ENCODE data around the gene RLN3.
"Not testable (repeated sequence)": the region's sequence is repeated elsewhere in the genome, so short reads cannot be mapped to it uniquely, and the experiment has no call there.

Gene RLN3

GRCh38 chr19:14012378-14012915, 15.5 kb upstream of the RLN3 start:
- intact Hi-C loops (cut with DNase I): no loop called here
- DNase-seq: no peak

GRCh38 chr19:14015524-14016035, 12.4 kb upstream of the RLN3 start:
- intact Hi-C loops (cut with DNase I): no loop called here
- no peak for DNase-seq

- intact Hi-C loops (cut with DNase I): no loop called here
- peak in 1 of 10 donors; percentile 26 for DNase-seq
These were observed 8.8 kb upstream of the RLN3 start for GRCh38 chr19:14019100-14019499.

GRCh38 chr19:14019739-14020138, 8.2 kb upstream of the RLN3 start:
- peak in 1 of 10 donors; percentile 27 for DNase-seq
- intact Hi-C loops (cut with DNase I): not testable (repeated sequence)

- intact Hi-C loops (cut with DNase I): no loop called here
- peak in 1 of 10 donors; percentile 46 for DNase-seq
These were observed 6.5 kb upstream of the RLN3 start for GRCh38 chr19:14021474-14021873.

- intact Hi-C loops (cut with DNase I): no loop called here
- DNase-seq: no peak
These were observed 5.5 kb upstream of the RLN3 start for GRCh38 chr19:14022469-14022868.

GRCh38 chr19:14023404-14024235, 4.3 kb upstream of the RLN3 start:
- intact Hi-C loops (cut with DNase I): no loop called here
- DNase-seq: peak in 2 of 10 donors; percentile 44 to 70

- intact Hi-C loops (cut with DNase I): not testable (repeated sequence)
- peak in 1 of 10 donors; percentile 14 for DNase-seq
These were observed 1.2 kb upstream of the RLN3 start for GRCh38 chr19:14026652-14027192.

GRCh38 chr19:14028901-14029300, 953 bp downstream of the RLN3 start:
- intact Hi-C loops (cut with DNase I): no loop called here

GRCh38 chr19:14030997-14031718, 3.2 kb downstream of the RLN3 start:
- intact Hi-C loops (cut with DNase I): no loop called here
- peak in 1 of 10 donors; percentile 45 for DNase-seq

More at GRCh38 chr19:14028901-14029300, 953 bp downstream of the RLN3 start:
- DNase-seq: peak in 1 of 10 donors; percentile 44

- intact Hi-C loops (cut with DNase I): no loop called here
- DNase-seq: peak in 9 of 10 donors; percentile 34 to 91 (median 48)
These were observed 4.0 kb downstream of the RLN3 start, which contains the start of gene IL27RA for GRCh38 chr19:14031719-14032480. IL27RA (plus strand) TSS chr19:14031762; CDS start chr19:14031873, 111 bp downstream.

GRCh38 chr19:14033946-14034345, 6.0 kb downstream of the RLN3 start:
- DNase-seq: no peak
- intact Hi-C loops (cut with DNase I): no loop called here

GRCh38 chr19:14035159-14035558, 7.2 kb downstream of the RLN3 start:
- intact Hi-C loops (cut with DNase I): not testable (repeated sequence)
- DNase-seq: peak in 1 of 10 donors; percentile 21

- intact Hi-C loops (cut with DNase I): no loop called here
- DNase-seq: peak in 1 of 10 donors; percentile 19
These were observed 7.8 kb downstream of the RLN3 start for GRCh38 chr19:14035706-14036105.

- intact Hi-C loops (cut with DNase I): no loop called here
- no peak for DNase-seq
These were observed 11.2 kb downstream of the RLN3 start for GRCh38 chr19:14039181-14039580.

GRCh38 chr19:14042659-14043608, 15.0 kb downstream of the RLN3 start:
- DNase-seq: peak in 3 of 10 donors; percentile 27 to 34 (median 30)
- intact Hi-C loops (cut with DNase I): not testable (repeated sequence)

GRCh38 chr19:14047866-14048265, 19.9 kb downstream of the RLN3 start:
- DNase-seq; intact Hi-C loops (cut with DNase I): not testable (repeated sequence)

GRCh38 chr19:14048443-14049153, 20.6 kb downstream of the RLN3 start:
- intact Hi-C loops (cut with DNase I): no loop called here
- DNase-seq: peak in 3 of 10 donors; percentile 17 to 40 (median 29)
